GM21515 (cell line): ENCODE data around the gene AQP7.
"Not testable (repeated sequence)": the region's sequence is repeated elsewhere in the genome, so short reads cannot be mapped to it uniquely, and the experiment has no call there.

Experiments
- ATAC-seq: cut with Tn5 transposase; IDR thresholded peaks from one replicate; pipeline ENCODE4 v1.9.1; 2021; ENCODE audit not compliant: unreplicated experiment

Gene AQP7

GRCh38 chr9:33377089-33377715 is 25.2 kb downstream of the AQP7 start:
- no peak for ATAC-seq

- ATAC-seq = no peak
Observed at GRCh38 chr9:33375841-33376321, 26.5 kb downstream of the AQP7 start.

- ATAC-seq = no peak
Observed at GRCh38 chr9:33375238-33375840, 27.0 kb downstream of the AQP7 start.

- no peak for ATAC-seq
Observed at GRCh38 chr9:33374634-33375237, 27.6 kb downstream of the AQP7 start.

GRCh38 chr9:33374190-33374589 is 28.2 kb downstream of the AQP7 start:
- no peak for ATAC-seq

GRCh38 chr9:33372900-33373299 is 29.5 kb downstream of the AQP7 start:
- ATAC-seq = no peak

- no peak for ATAC-seq
Observed at GRCh38 chr9:33366979-33367480, 35.3 kb downstream of the AQP7 start.

- not testable (repeated sequence) for ATAC-seq
Observed at GRCh38 chr9:33364814-33365213, 37.6 kb downstream of the AQP7 start.

GRCh38 chr9:33364127-33364526 is 38.2 kb downstream of the AQP7 start:
- no peak for ATAC-seq

- not testable (repeated sequence) for ATAC-seq
Observed at GRCh38 chr9:33358641-33359040, 43.7 kb downstream of the AQP7 start.

GRCh38 chr9:33355933-33356332 is 46.4 kb downstream of the AQP7 start:
- no peak for ATAC-seq

GRCh38 chr9:33354651-33355211 is 47.6 kb downstream of the AQP7 start:
- no peak for ATAC-seq

- no peak for ATAC-seq
Observed at GRCh38 chr9:33351547-33351946, 50.8 kb downstream of the AQP7 start.

GRCh38 chr9:33350310-33350709 is 52.1 kb downstream of the AQP7 start:
- no peak for ATAC-seq

- ATAC-seq = no peak
Observed at GRCh38 chr9:33349743-33350142, 52.6 kb downstream of the AQP7 start.

- ATAC-seq = no peak
Observed at GRCh38 chr9:33348998-33349397, 53.4 kb downstream of the AQP7 start.

- ATAC-seq = no peak
Observed at GRCh38 chr9:33346564-33346963, 55.8 kb downstream of the AQP7 start.

- no peak for ATAC-seq
Observed at GRCh38 chr9:33344145-33344544, 58.2 kb downstream of the AQP7 start.

GRCh38 chr9:33341182-33341581 is 61.2 kb downstream of the AQP7 start:
- no peak for ATAC-seq

- ATAC-seq = no peak
Observed at GRCh38 chr9:33340186-33340585, 62.2 kb downstream of the AQP7 start.
